GM12878 (cell line): Measurements from ENCODE around the gene GSTCD. TPM values are rescaled to one million over a fixed set of nuclear protein-coding genes. Genes with fewer than 3 reads are reported as not detected.

Experiments used
- ATAC-seq: fragments of 200-7000 bp; cut with Tn5 transposase; 3 replicates; pipeline ENCODE4 v1.9.1; 2020; ENCODE audit warnings: mild to moderate bottlenecking, moderate library complexity
- BruUV-seq: library from RNA; stranded (reverse); fragments of 400-500 nt; replicated peaks from 2 replicates; lab custom pipeline; 2021; lab: Mats Ljungman, UMichigan
- CTCF ChIA-PET: fragments of 300-600 bp; sonication (Branson Sonifier 250); formaldehyde crosslinking; extraction: SDS; loops from one replicate; lab custom pipeline; 2021; ENCODE audit warnings: inconsistent platforms; lab: Yijun Ruan, JAX
- POLR2A ChIA-PET: fragments of 350-600 bp; formaldehyde crosslinking; extraction: SDS; loops from one replicate; lab custom pipeline; 2021; ENCODE audit warnings: inconsistent platforms; lab: Charles Lee
- RAD21 ChIA-PET: fragments of 300-600 bp; sonication (Branson Sonifier 250); formaldehyde crosslinking; loops from one replicate; lab custom pipeline; 2023; ENCODE audit warnings: antibody characterized with exemption; ENCODE audit not compliant: unreplicated experiment; lab: Charles Lee
- SMC1A ChIA-PET: fragments of 300-600 bp; sonication (Branson Sonifier 250); formaldehyde crosslinking; loops from one replicate; lab custom pipeline; 2023; ENCODE audit not compliant: unreplicated experiment, uncharacterized antibody; lab: Charles Lee
- DNase-seq: peaks from one replicate; pipeline ENCODE4 v3.0.0-alpha.2; 2011; ENCODE audit warnings: low read depth, low spot score
- FAIRE-seq: peaks from 3 replicates; lab custom pipeline; 2011; peaks lifted over from hg19 to GRCh38; lab: Jason Lieb, UNC
- H2AFZ ChIP-seq: 2 replicates; pipeline ENCODE4 v1.6.0; 2011; ENCODE audit warnings: low read depth, low read length, control low read depth; ENCODE audit not compliant: control insufficient read depth
- H3K27ac ChIP-seq: 2 replicates; pipeline ENCODE4 v1.5.1; 2011; ENCODE audit warnings: control low read depth; ENCODE audit not compliant: control insufficient read depth, insufficient read depth
- H3K27me3 ChIP-seq, 2 experiments: replicated peaks in 1 of 2; 2 replicates each; pipeline versions ENCODE4 v1.6.0 to v1.6.1; 2011; ENCODE audit warnings: low read length in 1 of 2; ENCODE audit not compliant: control insufficient read depth in 2 of 2, insufficient read depth in 2 of 2
- H3K36me3 ChIP-seq, 2 experiments: 2 replicates each; pipeline ENCODE4 v1.5.1; 2011; ENCODE audit warnings: low read length in 1 of 2; ENCODE audit not compliant: control insufficient read depth in 2 of 2, insufficient read depth in 2 of 2
- H3K4me1 ChIP-seq: 2 replicates; pipeline ENCODE4 v1.6.1; 2011; ENCODE audit warnings: mild to moderate bottlenecking, low read length, moderate library complexity, mixed read lengths; ENCODE audit not compliant: control insufficient read depth, insufficient read depth
- H3K4me2 ChIP-seq: 2 replicates; pipeline ENCODE4 v1.6.0; 2011; ENCODE audit warnings: control low read depth; ENCODE audit not compliant: control insufficient read depth, insufficient read depth
- H3K4me3 ChIP-seq: fragments of 200-600 bp; sonication (generic); 2 replicates; pipeline ENCODE4 v1.5.1; 2016
- H3K79me2 ChIP-seq: 2 replicates; pipeline ENCODE4 v1.6.0; 2011; ENCODE audit warnings: low read length; ENCODE audit not compliant: control insufficient read depth, insufficient read depth
- H3K9ac ChIP-seq: 2 replicates; pipeline ENCODE4 v1.8.0; 2011; ENCODE audit warnings: low read length, control low read depth, mixed read lengths; ENCODE audit not compliant: control insufficient read depth, insufficient read depth
- H3K9me3 ChIP-seq: replicated peaks from 3 replicates; pipeline ENCODE4 v1.5.1; 2011; ENCODE audit warnings: mild to moderate bottlenecking, low read length; ENCODE audit not compliant: control insufficient read depth, insufficient read depth
- H4K20me1 ChIP-seq: 2 replicates; pipeline ENCODE4 v1.6.0; 2011; ENCODE audit not compliant: control insufficient read depth, insufficient read depth
- BMI1 ChIP-seq: fragments of 450-650 bp; IDR thresholded peaks from 2 replicates; pipeline ENCODE4 v1.6.1; 2016; ENCODE audit warnings: mild to moderate bottlenecking, moderate library complexity, borderline replicate concordance
- CEBPB ChIP-seq, 2 experiments: fragments of 150-350 bp in 1 of 2; IDR thresholded peaks; 2 replicates each; pipeline ENCODE4 v1.6.1; 2012 to 2014; ENCODE audit warnings: low read depth in 2 of 2, low read length in 2 of 2, borderline replicate concordance in 1 of 2, inconsistent platforms in 1 of 2
- CHD1 ChIP-seq: IDR thresholded peaks from 2 replicates; pipeline ENCODE4 v1.6.1; 2012; ENCODE audit warnings: low read depth, low read length, improper control_type of control experiment
- CREB1 ChIP-seq: IDR thresholded peaks from 2 replicates; pipeline ENCODE4 v1.6.1; 2012; ENCODE audit warnings: low read depth, mild to moderate bottlenecking, inconsistent platforms
- DPF2 ChIP-seq: fragments of 450-650 bp; IDR thresholded peaks from 2 replicates; pipeline ENCODE4 v1.6.1; 2017; ENCODE audit warnings: mild to moderate bottlenecking
- EGR1 ChIP-seq, 2 experiments: IDR thresholded peaks; 1 replicate in 1 of 2; 2 replicates in 1 of 2; pipeline ENCODE4 v1.6.1; 2011 to 2012; ENCODE audit warnings: low read depth in 2 of 2, low read length in 2 of 2, borderline replicate concordance in 1 of 2, mild to moderate bottlenecking in 1 of 2, moderate library complexity in 1 of 2
- EP300 ChIP-seq, 2 experiments: fragments of 150-350 bp in 1 of 2; IDR thresholded peaks; 2 replicates each; pipeline ENCODE4 v1.6.1; 2011 to 2012; ENCODE audit warnings: low read depth in 2 of 2, low read length in 2 of 2, borderline replicate concordance in 1 of 2, improper control_type of control experiment in 1 of 2, inconsistent platforms in 1 of 2; ENCODE audit not compliant: control insufficient read depth in 1 of 2
- IKZF1 ChIP-seq: fragments of 450-650 bp; conservative IDR thresholded peaks from 2 replicates; pipeline ENCODE4 v1.6.1; 2017; ENCODE audit warnings: antibody characterized with exemption, mild to moderate bottlenecking
- LARP7 ChIP-seq: fragments of 450-650 bp; IDR thresholded peaks from 2 replicates; pipeline ENCODE4 v1.6.1; 2017; ENCODE audit warnings: mild to moderate bottlenecking
- MYC ChIP-seq: IDR thresholded peaks from 2 replicates; pipeline ENCODE4 v1.6.1; 2011; ENCODE audit warnings: mild to moderate bottlenecking, low read length, moderate library complexity, inconsistent platforms; ENCODE audit not compliant: insufficient read depth, insufficient replicate concordance, insufficient read length, severe bottlenecking
- NR2C2 ChIP-seq: IDR thresholded peaks from 2 replicates; pipeline ENCODE4 v1.6.1; 2011; ENCODE audit warnings: borderline replicate concordance, low read depth; ENCODE audit not compliant: control insufficient read depth, insufficient read length
- PAX8 ChIP-seq: fragments of 450-650 bp; IDR thresholded peaks from 2 replicates; pipeline ENCODE4 v1.6.1; 2017; ENCODE audit warnings: mild to moderate bottlenecking, moderate library complexity
- POLR2AphosphoS2 ChIP-seq: IDR thresholded peaks from 2 replicates; pipeline ENCODE4 v1.6.1; 2011; ENCODE audit warnings: low read depth, mild to moderate bottlenecking, low read length, improper control_type of control experiment, moderate library complexity
- SPI1 ChIP-seq: IDR thresholded peaks from 2 replicates; pipeline ENCODE4 v1.6.1; 2011; ENCODE audit warnings: low read depth, mild to moderate bottlenecking, low read length, moderate library complexity, borderline replicate concordance; ENCODE audit not compliant: insufficient read depth
- SREBF2 ChIP-seq: IDR thresholded peaks from 2 replicates; pipeline ENCODE4 v1.6.1; 2012; ENCODE audit warnings: mild to moderate bottlenecking, low read length
- ZSCAN29 ChIP-seq: fragments of 450-650 bp; IDR thresholded peaks from 2 replicates; pipeline ENCODE4 v1.6.1; 2017; ENCODE audit warnings: mild to moderate bottlenecking, moderate library complexity
- WGBS: methylation state at CpG from one replicate; pipeline ENCODE4 v1.1.6; 2016; ENCODE audit warnings: low lambda C conversion rate; ENCODE audit not compliant: insufficient replicate concordance, insufficient coverage; ENCODE audit errors: missing lambda C conversion rate; 5-methylcytosine and 5-hydroxymethylcytosine counted together
- in situ Hi-C: fragments of 300-500 bp; cut with MboI; formaldehyde crosslinking; loops from 9 replicates; pipeline ENCODE4 v1.14.3; 2018; ENCODE audit warnings: mixed read lengths
- intact Hi-C: fragments of 100-400 bp; cut with micrococcal nuclease; formaldehyde crosslinking; loops from one replicate; pipeline ENCODE4 v1.14.2; 2022; ENCODE audit not compliant: unreplicated experiment
- polyA plus RNA-seq, 11 experiments: library from polyadenylated mRNA; depleted of rRNA in 4 of 11; unstranded in 6 of 11; stranded (reverse) in 5 of 11; fragments of >200 nt; fragmentation: Nextera tagmentation in 4 of 11; fragmentation: Illumina TruSeq in 1 of 11; extraction: Ambion mirVana in 4 of 11; extraction: Trizol in 1 of 11; gene quantifications; 1 replicate in 1 of 11; 2 replicates in 10 of 11; pipeline versions ENCODE4 v1.2.1 to v1.2.3, GENCODE V29; 2011 to 2016; ENCODE audit warnings: inconsistent platforms in 2 of 11, missing spikeins in 2 of 11, low read depth in 1 of 11
- total RNA-seq, 4 experiments: library from RNA; depleted of rRNA in 3 of 4; stranded (reverse); fragments of >200 nt in 3 of 4; fragmentation: Illumina TruSeq in 1 of 4; extraction: Trizol in 1 of 4; gene quantifications; 2 replicates each; pipeline versions ENCODE4 v1.2.1 to v1.2.3, GENCODE V29; 2013 to 2021
- TF ChIP-seq, protein P1 (sequence below): fragments of 450-650 bp; IDR thresholded peaks from 2 replicates; pipeline ENCODE4 v1.6.1; 2016; ENCODE audit warnings: mild to moderate bottlenecking
- TF ChIP-seq, protein P2 (sequence below): fragments of 450-650 bp; IDR thresholded peaks from 2 replicates; pipeline ENCODE4 v1.6.1; 2017; ENCODE audit warnings: borderline replicate concordance
- TF ChIP-seq, protein P3 (sequence below): fragments of 450-650 bp; IDR thresholded peaks from 2 replicates; pipeline ENCODE4 v1.6.1; 2017; ENCODE audit warnings: mild to moderate bottlenecking

GSTCD gene
- total and polyA plus RNA-seq, 10 of the 15 experiments (the other 5 are each of a cell fraction or from before 2014, with no cell fraction given): 4.3 to 28.4 (median 14.1) TPM

DNA sequence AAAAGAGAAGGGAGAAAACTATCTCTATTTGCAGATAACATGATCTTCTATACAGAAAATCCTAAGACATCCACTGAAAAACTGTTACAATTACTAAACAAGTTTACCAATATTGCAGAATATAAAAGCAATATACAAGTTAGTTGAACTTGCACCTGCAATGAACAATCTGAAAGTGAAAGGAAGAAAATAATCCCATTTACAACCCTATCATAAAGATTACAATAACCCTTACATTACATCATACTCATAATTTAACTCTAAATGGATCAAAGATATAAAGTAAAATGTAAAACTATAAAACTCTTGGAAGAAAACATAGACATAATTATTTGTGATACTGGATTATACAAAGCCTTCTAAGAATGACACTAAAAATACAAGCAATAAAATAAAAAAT is 77.2 kb downstream of the GSTCD start (continued):
- TF ChIP-seq, protein P1, sequence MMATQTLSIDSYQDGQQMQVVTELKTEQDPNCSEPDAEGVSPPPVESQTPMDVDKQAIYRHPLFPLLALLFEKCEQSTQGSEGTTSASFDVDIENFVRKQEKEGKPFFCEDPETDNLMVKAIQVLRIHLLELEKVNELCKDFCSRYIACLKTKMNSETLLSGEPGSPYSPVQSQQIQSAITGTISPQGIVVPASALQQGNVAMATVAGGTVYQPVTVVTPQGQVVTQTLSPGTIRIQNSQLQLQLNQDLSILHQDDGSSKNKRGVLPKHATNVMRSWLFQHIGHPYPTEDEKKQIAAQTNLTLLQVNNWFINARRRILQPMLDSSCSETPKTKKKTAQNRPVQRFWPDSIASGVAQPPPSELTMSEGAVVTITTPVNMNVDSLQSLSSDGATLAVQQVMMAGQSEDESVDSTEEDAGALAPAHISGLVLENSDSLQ: no peak

DNA sequence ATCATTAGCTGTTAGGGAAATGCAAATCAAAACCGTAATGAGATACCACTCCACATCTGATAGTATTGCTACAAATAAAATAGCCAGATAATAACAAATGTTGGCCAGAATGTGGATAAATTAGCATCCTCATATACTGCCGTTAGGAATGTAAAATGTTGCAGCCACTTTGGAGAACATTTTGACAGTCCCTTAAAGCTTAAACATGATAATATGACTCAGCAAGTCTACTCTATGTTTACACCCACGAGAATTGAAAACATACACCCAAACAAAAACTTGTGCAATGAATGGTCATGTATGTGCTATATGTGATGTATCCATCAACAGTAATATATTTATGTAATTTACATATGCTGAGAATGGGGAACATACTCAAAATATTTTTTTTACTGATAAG is 78.2 kb downstream of the GSTCD start:
- ATAC-seq (no peak), FAIRE-seq (no peak), DNase-seq (no peak)
- Histone ChIP-seq H3K27ac (no peak overlapping the region), H3K4me3 (no peak overlapping the region), H3K4me1 (no peaks in the 10 kb centered on the region), H3K27me3 (no peaks in the 10 kb centered on the region), H3K4me2 (no peak overlapping the region), H3K9me3 (no peaks in the 10 kb centered on the region), H2AFZ (no peak overlapping the region), H3K9ac (no peak overlapping the region), H4K20me1 (no peaks in the 10 kb centered on the region), H3K36me3 (no peaks in the 10 kb centered on the region), H3K79me2 (no peaks in the 10 kb centered on the region)
- in situ Hi-C loops: no loop called here
- ChIA-PET CTCF (no interaction called here), RAD21 (no interaction called here), SMC1A (interaction anchor here (1.0 kb wide), 1 partner anchor 12 kb away, joined by 3 read pairs; no protein-coding TSS in a partner anchor), POLR2A (no interaction called here)
- BruUV-seq: no TSS peak
- WGBS: 87% methylated on average over 3 of the region's 3 CpGs
- no peak for TF ChIP-seq SREBF2
- TF ChIP-seq MYC: no peak
- TF ChIP-seq PAX8: no peak
- no peak for TF ChIP-seq SPI1
- no peak for TF ChIP-seq ZSCAN29
- TF ChIP-seq CHD1: no peak
- no peak for TF ChIP-seq CREB1
- TF ChIP-seq BMI1: no peak
- TF ChIP-seq EP300 (IDR thresholded peaks at IDR 0.05; ENCODE audit: borderline replicate concordance in 1 of 2, control insufficient read depth in 1 of 2, low read depth in 2 of 2, low read length in 2 of 2): no peak
- no peak for TF ChIP-seq LARP7
- no peak for TF ChIP-seq IKZF1
- no peak for TF ChIP-seq CEBPB (IDR thresholded peaks at IDR 0.05; ENCODE audit: borderline replicate concordance in 1 of 2, low read depth in 2 of 2, low read length in 2 of 2)
- TF ChIP-seq NR2C2: no peak
- TF ChIP-seq, protein P2, sequence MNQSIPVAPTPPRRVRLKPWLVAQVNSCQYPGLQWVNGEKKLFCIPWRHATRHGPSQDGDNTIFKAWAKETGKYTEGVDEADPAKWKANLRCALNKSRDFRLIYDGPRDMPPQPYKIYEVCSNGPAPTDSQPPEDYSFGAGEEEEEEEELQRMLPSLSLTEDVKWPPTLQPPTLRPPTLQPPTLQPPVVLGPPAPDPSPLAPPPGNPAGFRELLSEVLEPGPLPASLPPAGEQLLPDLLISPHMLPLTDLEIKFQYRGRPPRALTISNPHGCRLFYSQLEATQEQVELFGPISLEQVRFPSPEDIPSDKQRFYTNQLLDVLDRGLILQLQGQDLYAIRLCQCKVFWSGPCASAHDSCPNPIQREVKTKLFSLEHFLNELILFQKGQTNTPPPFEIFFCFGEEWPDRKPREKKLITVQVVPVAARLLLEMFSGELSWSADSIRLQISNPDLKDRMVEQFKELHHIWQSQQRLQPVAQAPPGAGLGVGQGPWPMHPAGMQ: no peak
- no peak for TF ChIP-seq EGR1 (IDR thresholded peaks at IDR 0.05; ENCODE audit: borderline replicate concordance in 1 of 2, low read depth in 2 of 2, low read length in 2 of 2)
- TF ChIP-seq, protein P3, sequence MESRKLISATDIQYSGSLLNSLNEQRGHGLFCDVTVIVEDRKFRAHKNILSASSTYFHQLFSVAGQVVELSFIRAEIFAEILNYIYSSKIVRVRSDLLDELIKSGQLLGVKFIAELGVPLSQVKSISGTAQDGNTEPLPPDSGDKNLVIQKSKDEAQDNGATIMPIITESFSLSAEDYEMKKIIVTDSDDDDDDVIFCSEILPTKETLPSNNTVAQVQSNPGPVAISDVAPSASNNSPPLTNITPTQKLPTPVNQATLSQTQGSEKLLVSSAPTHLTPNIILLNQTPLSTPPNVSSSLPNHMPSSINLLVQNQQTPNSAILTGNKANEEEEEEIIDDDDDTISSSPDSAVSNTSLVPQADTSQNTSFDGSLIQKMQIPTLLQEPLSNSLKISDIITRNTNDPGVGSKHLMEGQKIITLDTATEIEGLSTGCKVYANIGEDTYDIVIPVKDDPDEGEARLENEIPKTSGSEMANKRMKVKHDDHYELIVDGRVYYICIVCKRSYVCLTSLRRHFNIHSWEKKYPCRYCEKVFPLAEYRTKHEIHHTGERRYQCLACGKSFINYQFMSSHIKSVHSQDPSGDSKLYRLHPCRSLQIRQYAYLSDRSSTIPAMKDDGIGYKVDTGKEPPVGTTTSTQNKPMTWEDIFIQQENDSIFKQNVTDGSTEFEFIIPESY: no peak
- TF ChIP-seq POLR2AphosphoS2: no peak
- no peak for TF ChIP-seq DPF2
- intact Hi-C loops: no loop called here
